ENCODE measurements around the gene MINDY2.
"Not testable (repeated sequence)": the region's sequence is repeated elsewhere in the genome, so short reads cannot be mapped to it uniquely, and the experiment has no call there.

MINDY2 gene

DNA sequence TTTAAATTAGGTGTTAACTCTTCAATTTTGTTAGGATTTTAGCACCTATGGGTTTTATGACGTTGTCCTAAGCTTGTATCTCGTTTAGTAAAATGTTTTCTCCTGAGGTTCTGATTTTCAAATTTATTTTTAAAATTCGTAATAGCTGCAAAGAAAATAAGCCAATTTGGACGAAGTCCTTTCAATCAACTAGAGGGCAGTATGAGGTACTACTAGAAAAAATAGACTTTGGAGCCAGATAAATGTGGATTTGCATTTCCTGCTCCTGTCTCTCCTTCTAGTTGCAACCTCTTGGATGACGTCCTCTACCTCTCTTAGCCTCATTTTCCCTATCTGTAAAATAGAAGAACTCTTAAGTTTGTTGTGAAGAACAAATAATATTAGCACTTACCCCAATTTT is 81.2 kb downstream of the MINDY2 start:
- no peaks in the 10 kb centered on the region for H3K27me3 ChIP-seq (ENCODE audit: control insufficient read depth in 3 of 3, insufficient read depth in 3 of 3, low read depth in 1 of 3, low read length in 3 of 3)
- H3K4ac ChIP-seq (ENCODE audit: low read length), result no peak overlapping the region
- H3K9me3 ChIP-seq (replicated peaks in 1 of 2; ENCODE audit: control insufficient read depth in 2 of 2, insufficient read depth in 1 of 2, low read depth in 1 of 2, low read length in 2 of 2), result no peaks in the 10 kb centered on the region
- no peak overlapping the region for H4K8ac ChIP-seq (ENCODE audit: low read depth, low read length)
- no CpG with 5 or more reads among the region's 5 CpGs for WGBS, 2 donors (ENCODE audit: extremely low coverage in 2 of 2, insufficient read length in 2 of 2, insufficient replicate concordance in 1 of 2)
- no peaks in the 10 kb centered on the region for H3K4me1 ChIP-seq (ENCODE audit: control insufficient read depth in 2 of 2, insufficient read depth in 1 of 2, low read depth in 1 of 2, low read length in 2 of 2)
- H3K9ac ChIP-seq (ENCODE audit: low read depth, low read length, poor library complexity), result no peak overlapping the region
- no peak overlapping the region for H2AFZ ChIP-seq (ENCODE audit: low read length)
- H2BK5ac ChIP-seq (ENCODE audit: low read length), result no peak overlapping the region
- H3K23ac ChIP-seq (ENCODE audit: low read depth, low read length, poor library complexity), result no peak overlapping the region
- peaks cover 0 to 60% of the 10 kb centered on the region in 2 donors for H3K36me3 ChIP-seq (replicated peaks in 1 of 2; ENCODE audit: control insufficient read depth in 2 of 2, insufficient read depth in 2 of 2, low read length in 2 of 2)
- H3K18ac ChIP-seq (ENCODE audit: low read length), result no peak overlapping the region
- no peak for DNase-seq (ENCODE audit: low spot score)
- no peaks in the 10 kb centered on the region for H3K79me1 ChIP-seq (ENCODE audit: low read depth, low read length)
- H2BK120ac ChIP-seq (ENCODE audit: low read depth, low read length), result no peak overlapping the region
- H3K4me2 ChIP-seq (ENCODE audit: insufficient read depth, low read length, poor library complexity, severe bottlenecking), result no peak overlapping the region
- H3K27ac ChIP-seq (replicated peaks; ENCODE audit: low read length), result no peak overlapping the region
- no peak overlapping the region for H3K14ac ChIP-seq (ENCODE audit: low read length)
- H2BK12ac ChIP-seq (ENCODE audit: low read length), result no peak overlapping the region
- H4K91ac ChIP-seq (ENCODE audit: low read depth, low read length, poor library complexity), result no peak overlapping the region
- H2BK15ac ChIP-seq (ENCODE audit: low read length), result no peak overlapping the region
- no peak overlapping the region for H3K4me3 ChIP-seq (ENCODE audit: low read length in 2 of 2)
- no peak overlapping the region for H2AK5ac ChIP-seq (ENCODE audit: low read depth, low read length)

DNA sequence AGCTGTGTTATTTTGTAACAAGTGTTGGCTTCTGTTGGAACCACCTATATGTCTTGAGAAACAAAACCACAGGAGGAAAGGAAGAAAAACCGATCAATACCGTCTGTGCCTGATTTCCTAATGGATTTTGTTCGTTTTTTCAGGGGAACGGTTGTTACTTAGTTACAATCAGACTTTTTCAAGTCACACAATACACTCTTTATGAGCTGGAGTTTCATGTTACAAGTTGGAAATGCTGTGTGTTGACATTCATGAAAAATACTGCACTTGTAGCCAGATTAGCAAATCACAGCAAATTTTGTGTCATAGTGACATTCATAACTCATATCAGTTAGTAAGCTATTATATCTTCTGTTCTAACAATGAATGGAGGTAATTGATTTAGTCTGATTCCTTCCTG is 83.5 kb downstream of the MINDY2 start:
- no peak overlapping the region for H2AFZ ChIP-seq (ENCODE audit: low read length)
- no peak overlapping the region for H3K14ac ChIP-seq (ENCODE audit: low read length)
- H3K4me2 ChIP-seq (ENCODE audit: insufficient read depth, low read length, poor library complexity, severe bottlenecking), result no peak overlapping the region
- DNase-seq (ENCODE audit: low spot score), result no peak
- H3K18ac ChIP-seq (ENCODE audit: low read length), result no peak overlapping the region
- no CpG with 5 or more reads among the region's 4 CpGs for WGBS, 2 donors (ENCODE audit: extremely low coverage in 2 of 2, insufficient read length in 2 of 2, insufficient replicate concordance in 1 of 2)
- no peaks in the 10 kb centered on the region for H3K4me1 ChIP-seq (ENCODE audit: control insufficient read depth in 2 of 2, insufficient read depth in 1 of 2, low read depth in 1 of 2, low read length in 2 of 2)
- H3K23ac ChIP-seq (ENCODE audit: low read depth, low read length, poor library complexity), result no peak overlapping the region
- H3K79me1 ChIP-seq (ENCODE audit: low read depth, low read length), result no peaks in the 10 kb centered on the region
- peaks cover 0 to 45% of the 10 kb centered on the region in 2 donors for H3K36me3 ChIP-seq (replicated peaks in 1 of 2; ENCODE audit: control insufficient read depth in 2 of 2, insufficient read depth in 2 of 2, low read length in 2 of 2)
- H3K9me3 ChIP-seq (replicated peaks in 1 of 2; ENCODE audit: control insufficient read depth in 2 of 2, insufficient read depth in 1 of 2, low read depth in 1 of 2, low read length in 2 of 2), result no peaks in the 10 kb centered on the region
- no peak overlapping the region for H3K4me3 ChIP-seq (ENCODE audit: low read length in 2 of 2)
- H4K8ac ChIP-seq (ENCODE audit: low read depth, low read length), result no peak overlapping the region
- H4K91ac ChIP-seq (ENCODE audit: low read depth, low read length, poor library complexity), result no peak overlapping the region
- no peak overlapping the region for H3K9ac ChIP-seq (ENCODE audit: low read depth, low read length, poor library complexity)
- H3K27ac ChIP-seq (replicated peaks; ENCODE audit: low read length), result no peak overlapping the region
- H2BK12ac ChIP-seq (ENCODE audit: low read length), result no peak overlapping the region
- no peaks in the 10 kb centered on the region for H3K27me3 ChIP-seq (ENCODE audit: control insufficient read depth in 3 of 3, insufficient read depth in 3 of 3, low read depth in 1 of 3, low read length in 3 of 3)
- H2AK5ac ChIP-seq (ENCODE audit: low read depth, low read length), result no peak overlapping the region
- H2BK15ac ChIP-seq (ENCODE audit: low read length), result no peak overlapping the region
- no peak overlapping the region for H2BK120ac ChIP-seq (ENCODE audit: low read depth, low read length)
- H3K4ac ChIP-seq (ENCODE audit: low read length), result no peak overlapping the region
- no peak overlapping the region for H2BK5ac ChIP-seq (ENCODE audit: low read length)

DNA sequence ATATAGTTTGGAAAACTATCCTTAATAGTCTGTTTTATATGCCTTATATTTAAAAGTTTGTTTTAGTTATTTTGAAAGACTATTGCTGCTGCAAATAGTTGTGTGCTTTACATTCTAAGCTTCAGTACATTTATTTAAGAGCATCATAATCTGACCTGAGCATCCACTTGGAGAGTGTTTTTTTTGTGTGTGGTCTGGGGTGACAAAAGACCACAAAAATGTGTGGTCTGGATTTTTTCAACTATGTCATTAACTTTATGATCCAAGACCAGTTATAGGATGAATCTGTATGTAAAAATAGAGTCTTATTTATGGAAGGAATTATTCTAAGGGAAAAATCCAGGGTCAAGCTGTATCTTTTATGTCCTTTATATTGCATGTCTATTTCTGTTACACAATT is 85.0 kb downstream of the MINDY2 start:
- no peak overlapping the region for H2BK15ac ChIP-seq (ENCODE audit: low read length)

DNA sequence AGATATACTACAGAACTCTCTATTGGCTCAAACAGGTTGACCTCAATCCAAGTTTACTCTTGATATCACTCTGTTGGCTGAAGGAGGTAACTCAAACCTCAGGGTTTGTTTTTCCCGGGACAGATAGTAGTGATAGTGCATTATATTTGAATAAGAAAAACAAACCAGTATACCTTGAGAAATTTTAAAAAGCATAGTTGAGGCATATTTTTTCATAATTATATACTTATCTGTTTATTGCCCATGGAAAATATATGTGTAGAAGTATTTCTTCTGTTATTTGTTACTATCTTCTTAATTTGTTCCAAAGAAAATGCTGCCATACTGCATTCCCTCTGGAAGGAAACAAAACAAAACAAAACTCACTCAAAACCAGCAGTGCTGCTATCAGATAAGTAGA is 85.5 kb downstream of the MINDY2 start:
- peaks cover 0 to 37% of the 10 kb centered on the region in 2 donors for H3K36me3 ChIP-seq (replicated peaks in 1 of 2; ENCODE audit: control insufficient read depth in 2 of 2, insufficient read depth in 2 of 2, low read length in 2 of 2)
- not testable (repeated sequence) for H3K79me1 ChIP-seq (ENCODE audit: low read depth, low read length); H3K27me3 ChIP-seq (ENCODE audit: control insufficient read depth in 3 of 3, insufficient read depth in 3 of 3, low read depth in 1 of 3, low read length in 3 of 3); H3K14ac ChIP-seq (ENCODE audit: low read length); H3K4ac ChIP-seq (ENCODE audit: low read length); H2AFZ ChIP-seq (ENCODE audit: low read length); H2BK15ac ChIP-seq (ENCODE audit: low read length); H3K18ac ChIP-seq (ENCODE audit: low read length); H2BK5ac ChIP-seq (ENCODE audit: low read length); H4K91ac ChIP-seq (ENCODE audit: low read depth, low read length, poor library complexity); H3K9ac ChIP-seq (ENCODE audit: low read depth, low read length, poor library complexity); H2BK120ac ChIP-seq (ENCODE audit: low read depth, low read length); H4K8ac ChIP-seq (ENCODE audit: low read depth, low read length); H3K27ac ChIP-seq (replicated peaks; ENCODE audit: low read length); H2BK12ac ChIP-seq (ENCODE audit: low read length); H3K4me1 ChIP-seq (ENCODE audit: control insufficient read depth in 2 of 2, insufficient read depth in 1 of 2, low read depth in 1 of 2, low read length in 2 of 2); H3K4me3 ChIP-seq (ENCODE audit: low read length in 2 of 2); H3K4me2 ChIP-seq (ENCODE audit: insufficient read depth, low read length, poor library complexity, severe bottlenecking); DNase-seq (ENCODE audit: low spot score); H3K9me3 ChIP-seq (replicated peaks in 1 of 2; ENCODE audit: control insufficient read depth in 2 of 2, insufficient read depth in 1 of 2, low read depth in 1 of 2, low read length in 2 of 2); H3K23ac ChIP-seq (ENCODE audit: low read depth, low read length, poor library complexity); H2AK5ac ChIP-seq (ENCODE audit: low read depth, low read length)
- WGBS, 2 donors (ENCODE audit: extremely low coverage in 2 of 2, insufficient read length in 2 of 2, insufficient replicate concordance in 1 of 2), result no CpG with 5 or more reads among the region's 1 CpG

More for the DNA sequence above, 85.0 kb downstream of the MINDY2 start:
- no peak overlapping the region for H4K8ac ChIP-seq (ENCODE audit: low read depth, low read length)
- H3K27ac ChIP-seq (replicated peaks; ENCODE audit: low read length), result no peak overlapping the region
- H3K4me1 ChIP-seq (ENCODE audit: control insufficient read depth in 2 of 2, insufficient read depth in 1 of 2, low read depth in 1 of 2, low read length in 2 of 2), result no peaks in the 10 kb centered on the region
- no peak overlapping the region for H2AFZ ChIP-seq (ENCODE audit: low read length)
- no peak overlapping the region for H3K4me3 ChIP-seq (ENCODE audit: low read length in 2 of 2)
- H3K14ac ChIP-seq (ENCODE audit: low read length), result no peak overlapping the region
- no peaks in the 10 kb centered on the region for H3K79me1 ChIP-seq (ENCODE audit: low read depth, low read length)
- no peak overlapping the region for H3K4ac ChIP-seq (ENCODE audit: low read length)
- H2BK12ac ChIP-seq (ENCODE audit: low read length), result no peak overlapping the region
- no peak overlapping the region for H3K9ac ChIP-seq (ENCODE audit: low read depth, low read length, poor library complexity)
- H3K4me2 ChIP-seq (ENCODE audit: insufficient read depth, low read length, poor library complexity, severe bottlenecking), result no peak overlapping the region
- no peaks in the 10 kb centered on the region for H3K9me3 ChIP-seq (replicated peaks in 1 of 2; ENCODE audit: control insufficient read depth in 2 of 2, insufficient read depth in 1 of 2, low read depth in 1 of 2, low read length in 2 of 2)
- no peak overlapping the region for H3K18ac ChIP-seq (ENCODE audit: low read length)
- H2BK5ac ChIP-seq (ENCODE audit: low read length), result no peak overlapping the region
- no peaks in the 10 kb centered on the region for H3K27me3 ChIP-seq (ENCODE audit: control insufficient read depth in 3 of 3, insufficient read depth in 3 of 3, low read depth in 1 of 3, low read length in 3 of 3)
- no peak overlapping the region for H2BK120ac ChIP-seq (ENCODE audit: low read depth, low read length)
- no peak for DNase-seq (ENCODE audit: low spot score)
- H3K23ac ChIP-seq (ENCODE audit: low read depth, low read length, poor library complexity), result no peak overlapping the region
- H3K36me3 ChIP-seq (replicated peaks in 1 of 2; ENCODE audit: control insufficient read depth in 2 of 2, insufficient read depth in 2 of 2, low read length in 2 of 2), result peaks cover 0 to 40% of the 10 kb centered on the region in 2 donors
- no peak overlapping the region for H4K91ac ChIP-seq (ENCODE audit: low read depth, low read length, poor library complexity)
- no peak overlapping the region for H2AK5ac ChIP-seq (ENCODE audit: low read depth, low read length)

Measured in neuronal stem cell (in vitro differentiated cells).